Nephron progenitor cell (in vitro differentiated cells): ENCODE data around the gene DSG2.
A peak's percentile ranks its signal among the peaks of the same experiment; 100 is the strongest.

Experiments used
- DNase-seq: peaks from one replicate; pipeline ENCODE4 v3.0.0; 2021
- H3K27ac Mint-ChIP-seq: 2 replicates; pipeline ENCODE4 v1.8.0; 2021; ENCODE audit warnings: mild to moderate bottlenecking, moderate library complexity, mixed read lengths
- H3K27me3 Mint-ChIP-seq: 2 replicates; pipeline ENCODE4 v1.8.0; 2021; ENCODE audit warnings: mild to moderate bottlenecking, low read depth, mixed read lengths; ENCODE audit not compliant: poor library complexity
- H3K36me3 Mint-ChIP-seq: 2 replicates; pipeline ENCODE4 v1.8.0; 2021; ENCODE audit warnings: low read depth, mixed read lengths
- H3K4me1 Mint-ChIP-seq: 2 replicates; pipeline ENCODE4 v1.8.0; 2021; ENCODE audit warnings: mixed read lengths
- H3K4me3 Mint-ChIP-seq: 2 replicates; pipeline ENCODE4 v1.8.0; 2021; ENCODE audit warnings: mild to moderate bottlenecking, moderate library complexity, mixed read lengths
- H3K9me3 Mint-ChIP-seq: 2 replicates; pipeline ENCODE4 v1.8.0; 2021; ENCODE audit warnings: mild to moderate bottlenecking, moderate library complexity, mixed read lengths
- CTCF ChIP-seq: fragments of 200-600 bp; sonication (generic); IDR thresholded peaks from 2 replicates; pipeline ENCODE4 v1.5.0; 2021; ENCODE audit warnings: antibody characterized with exemption

DSG2 gene

DNA sequence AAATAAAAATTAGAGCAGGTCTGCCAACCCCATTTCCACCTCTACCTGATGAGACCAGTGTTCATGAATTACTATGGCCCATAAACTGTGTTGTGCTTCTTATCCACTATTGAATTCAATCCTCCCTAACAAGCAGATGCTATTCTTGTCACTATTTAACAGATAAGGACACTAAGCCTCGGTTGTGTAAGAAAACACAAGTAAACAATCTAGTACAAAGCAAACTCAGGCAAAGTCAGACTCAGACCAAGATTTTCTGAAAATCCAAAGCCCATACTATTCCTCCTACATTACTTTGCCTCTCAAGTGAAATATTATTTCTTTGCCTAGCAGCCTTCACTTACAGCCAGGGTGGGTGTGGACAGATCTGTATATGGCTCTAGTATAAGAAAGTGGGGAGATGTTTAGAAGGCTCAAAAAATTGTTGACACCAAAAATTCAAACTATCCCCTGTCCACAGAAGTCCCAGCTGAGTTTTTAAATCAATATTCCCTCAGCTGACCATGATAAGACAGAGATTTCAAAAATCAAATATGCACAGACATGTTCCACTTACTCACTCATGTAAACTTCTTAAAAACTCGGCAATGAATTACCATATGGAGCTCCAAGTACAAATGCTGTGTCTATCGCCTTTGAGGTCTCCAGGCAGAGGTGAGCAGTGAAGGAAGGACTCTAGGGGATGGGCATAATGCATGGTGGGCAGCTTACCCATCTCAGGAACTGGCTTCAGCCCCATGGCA, 77.7 kb downstream of the DSG2 start:
- no peaks in the 10 kb centered on the region for H3K9me3 Mint-ChIP-seq
- H3K36me3 Mint-ChIP-seq: no peaks in the 10 kb centered on the region
- H3K27ac Mint-ChIP-seq: peak overlapping the region; percentile 6
- DNase-seq: no peak
- H3K4me1 Mint-ChIP-seq: no peaks in the 10 kb centered on the region
- no peak for TF ChIP-seq CTCF
- H3K4me3 Mint-ChIP-seq: no peak overlapping the region
- H3K27me3 Mint-ChIP-seq: peaks cover 11% of the 10 kb centered on the region

DNA sequence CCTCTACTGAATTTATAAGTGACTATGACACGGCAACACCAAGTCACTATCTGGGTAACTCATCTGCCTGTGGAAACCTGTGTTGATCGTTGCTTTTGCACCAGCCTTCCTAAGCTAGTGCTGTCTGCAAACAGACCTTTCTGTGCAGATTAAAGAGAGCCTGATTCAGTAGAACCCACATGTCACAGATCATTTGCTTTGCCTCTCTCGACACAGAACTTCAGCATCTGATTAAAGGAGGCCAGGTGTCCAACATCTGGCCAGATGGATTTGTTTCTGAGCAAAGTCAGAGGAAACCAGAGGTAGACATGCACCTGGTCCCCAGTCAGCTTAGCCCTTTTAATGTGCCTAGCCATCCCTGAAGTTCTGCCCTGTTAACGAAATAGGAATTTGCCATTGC, 78.7 kb downstream of the DSG2 start:
- Mint-ChIP-seq H3K27ac (no peak overlapping the region), H3K4me1 (no peaks in the 10 kb centered on the region), H3K9me3 (no peaks in the 10 kb centered on the region), H3K27me3 (peaks cover 11% of the 10 kb centered on the region), H3K36me3 (no peaks in the 10 kb centered on the region), H3K4me3 (no peak overlapping the region)
- no peak for DNase-seq
- no peak for TF ChIP-seq CTCF

GRCh38 chr18:31577195-31577594, 79.2 kb downstream of the DSG2 start:
- DNase-seq: no peak
- H3K27me3 Mint-ChIP-seq: peaks cover 11% of the 10 kb centered on the region
- no peak for TF ChIP-seq CTCF

DNA sequence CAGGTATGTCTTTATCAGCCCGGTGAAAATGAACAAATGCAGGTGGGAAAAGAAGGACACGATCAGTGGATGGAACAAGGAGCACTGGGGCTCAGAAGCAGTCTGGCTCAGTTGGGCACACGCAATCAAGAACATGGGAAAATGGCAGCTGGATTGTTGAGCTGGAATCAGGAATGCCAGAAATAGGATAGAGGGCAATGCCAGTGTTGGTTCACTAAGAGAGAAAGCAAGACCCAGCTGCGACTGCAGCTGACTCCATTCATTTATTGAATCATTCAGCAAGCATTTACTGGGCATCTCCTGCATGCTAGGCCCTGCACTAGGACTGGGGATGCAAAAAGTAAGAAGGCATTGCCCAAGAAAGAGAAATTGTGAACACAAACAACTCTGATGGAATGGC, 80.1 kb downstream of the DSG2 start:
- DNase-seq: no peak
- Mint-ChIP-seq H3K27me3 (peaks cover 6% of the 10 kb centered on the region), H3K4me3 (no peak overlapping the region), H3K9me3 (no peaks in the 10 kb centered on the region), H3K27ac (peak overlapping the region; percentile 12), H3K36me3 (no peaks in the 10 kb centered on the region), H3K4me1 (no peaks in the 10 kb centered on the region)
- TF ChIP-seq CTCF: no peak

More at GRCh38 chr18:31577195-31577594, 79.2 kb downstream of the DSG2 start:
- H3K4me3 Mint-ChIP-seq: no peak overlapping the region
- no peaks in the 10 kb centered on the region for H3K9me3 Mint-ChIP-seq
- H3K27ac Mint-ChIP-seq: no peak overlapping the region
- no peaks in the 10 kb centered on the region for H3K4me1 Mint-ChIP-seq
- H3K36me3 Mint-ChIP-seq: no peaks in the 10 kb centered on the region

DNA sequence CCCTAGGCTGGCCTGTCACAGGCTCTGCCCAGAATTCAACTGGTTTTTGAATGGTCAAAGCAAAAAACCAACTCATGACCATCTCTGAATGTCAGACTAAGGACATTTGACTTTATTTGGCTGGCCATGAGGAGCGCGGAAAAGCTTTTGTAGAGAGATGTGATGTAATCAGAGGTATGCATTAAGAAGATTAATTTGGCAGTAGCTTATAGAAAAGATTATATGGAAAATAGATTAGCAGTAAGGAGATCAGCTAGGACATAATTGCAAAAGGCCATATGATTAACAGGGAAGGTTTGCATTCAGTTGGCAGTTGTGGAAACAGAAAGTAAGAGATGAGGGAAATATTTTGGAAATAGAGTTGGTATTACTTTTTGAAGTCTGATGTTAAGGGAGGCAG, 81.4 kb downstream of the DSG2 start:
- Mint-ChIP-seq H3K27me3 (peaks cover 6% of the 10 kb centered on the region), H3K4me3 (no peak overlapping the region), H3K27ac (no peak overlapping the region)

More for the DNA sequence above, 81.4 kb downstream of the DSG2 start:
- Mint-ChIP-seq H3K9me3 (no peaks in the 10 kb centered on the region), H3K4me1 (no peaks in the 10 kb centered on the region), H3K36me3 (no peaks in the 10 kb centered on the region)
- no peak for DNase-seq
- no peak for TF ChIP-seq CTCF
